ENCODE data around the gene NAALADL2. TPM values are rescaled to one million over a fixed set of nuclear protein-coding genes. Genes with fewer than 3 reads are reported as not detected.
"Not testable (repeated sequence)": the region's sequence is repeated elsewhere in the genome, so short reads cannot be mapped to it uniquely, and the experiment has no call there.

Gene NAALADL2
- total and polyA plus RNA-seq, 7 donors, result 0.56 to 3.3 (median 1.6) TPM

DNA sequence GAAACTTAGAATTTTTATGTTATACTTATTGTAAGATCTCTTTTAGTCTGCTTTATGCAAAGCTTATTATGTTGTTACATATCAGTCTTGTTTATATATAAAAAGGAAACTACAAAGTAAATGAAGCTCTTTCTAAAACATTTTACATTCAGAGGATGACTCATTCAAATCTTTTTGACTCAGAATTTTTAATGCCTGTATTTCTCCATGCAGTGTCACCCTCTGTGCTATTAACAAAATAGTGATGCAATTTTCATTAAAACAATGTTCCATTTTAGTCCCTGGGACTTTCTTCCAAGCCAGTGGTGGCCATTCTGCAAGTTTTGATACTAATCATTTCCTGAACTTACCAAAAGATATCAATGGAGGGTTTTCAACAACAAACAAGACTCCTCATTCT lies 216.1 kb downstream of the NAALADL2 start:
- H3K4me1 ChIP-seq, result no peaks in the 10 kb centered on the region
- no peak for ATAC-seq

DNA sequence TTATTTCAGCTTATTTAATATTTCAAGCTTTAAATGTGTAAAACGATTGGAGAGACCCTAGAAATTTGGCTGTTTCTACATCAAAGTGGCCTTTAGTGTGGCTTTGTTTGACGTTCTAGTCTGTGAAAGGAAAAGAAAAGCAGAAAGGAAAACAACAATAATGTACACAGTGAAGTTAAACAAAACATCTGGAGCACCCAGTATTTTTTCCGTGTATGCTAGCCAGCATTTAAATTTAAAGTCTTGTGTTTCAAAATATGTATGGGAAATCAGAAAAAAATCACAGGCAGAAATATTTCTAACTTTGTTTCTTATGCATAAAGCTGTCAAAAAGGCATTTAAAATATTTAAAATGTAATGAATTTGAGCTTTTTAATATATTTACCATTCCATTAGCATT lies 218.1 kb downstream of the NAALADL2 start:
- DNase-seq (no peak), ATAC-seq (no peak)
- Histone ChIP-seq H3K27me3 (ENCODE audit: insufficient read depth in 3 of 3, low read length in 2 of 3) (no peaks in the 10 kb centered on the region), H3K9me3 (no peaks in the 10 kb centered on the region), H3K36me3 (ENCODE audit: insufficient read depth in 1 of 2, low read depth in 1 of 2) (no peaks in the 10 kb centered on the region), H3K4me1 (no peaks in the 10 kb centered on the region), H3K4me3 (no peak overlapping the region), H3K27ac (no peak overlapping the region)
- intact Hi-C loops (cut with DNase I), result no loop called here
- TF ChIP-seq, protein P1, sequence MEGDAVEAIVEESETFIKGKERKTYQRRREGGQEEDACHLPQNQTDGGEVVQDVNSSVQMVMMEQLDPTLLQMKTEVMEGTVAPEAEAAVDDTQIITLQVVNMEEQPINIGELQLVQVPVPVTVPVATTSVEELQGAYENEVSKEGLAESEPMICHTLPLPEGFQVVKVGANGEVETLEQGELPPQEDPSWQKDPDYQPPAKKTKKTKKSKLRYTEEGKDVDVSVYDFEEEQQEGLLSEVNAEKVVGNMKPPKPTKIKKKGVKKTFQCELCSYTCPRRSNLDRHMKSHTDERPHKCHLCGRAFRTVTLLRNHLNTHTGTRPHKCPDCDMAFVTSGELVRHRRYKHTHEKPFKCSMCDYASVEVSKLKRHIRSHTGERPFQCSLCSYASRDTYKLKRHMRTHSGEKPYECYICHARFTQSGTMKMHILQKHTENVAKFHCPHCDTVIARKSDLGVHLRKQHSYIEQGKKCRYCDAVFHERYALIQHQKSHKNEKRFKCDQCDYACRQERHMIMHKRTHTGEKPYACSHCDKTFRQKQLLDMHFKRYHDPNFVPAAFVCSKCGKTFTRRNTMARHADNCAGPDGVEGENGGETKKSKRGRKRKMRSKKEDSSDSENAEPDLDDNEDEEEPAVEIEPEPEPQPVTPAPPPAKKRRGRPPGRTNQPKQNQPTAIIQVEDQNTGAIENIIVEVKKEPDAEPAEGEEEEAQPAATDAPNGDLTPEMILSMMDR (IDR thresholded peaks at IDR 0.05), result no peak
- WGBS, 3 donors, result 25 to 41% (median 33%) methylated on average over 3 of the region's 3 CpGs

More for the DNA sequence above, 216.1 kb downstream of the NAALADL2 start:
- Histone ChIP-seq H3K9me3 (no peaks in the 10 kb centered on the region), H3K27ac (no peak overlapping the region), H3K36me3 (ENCODE audit: insufficient read depth in 1 of 2, low read depth in 1 of 2) (no peaks in the 10 kb centered on the region), H3K4me3 (no peak overlapping the region), H3K27me3 (ENCODE audit: insufficient read depth in 3 of 3, low read length in 2 of 3) (no peaks in the 10 kb centered on the region)
- intact Hi-C loops (cut with DNase I), result no loop called here
- DNase-seq, result no peak
- TF ChIP-seq, protein P1 (IDR thresholded peaks at IDR 0.05), result no peak

DNA sequence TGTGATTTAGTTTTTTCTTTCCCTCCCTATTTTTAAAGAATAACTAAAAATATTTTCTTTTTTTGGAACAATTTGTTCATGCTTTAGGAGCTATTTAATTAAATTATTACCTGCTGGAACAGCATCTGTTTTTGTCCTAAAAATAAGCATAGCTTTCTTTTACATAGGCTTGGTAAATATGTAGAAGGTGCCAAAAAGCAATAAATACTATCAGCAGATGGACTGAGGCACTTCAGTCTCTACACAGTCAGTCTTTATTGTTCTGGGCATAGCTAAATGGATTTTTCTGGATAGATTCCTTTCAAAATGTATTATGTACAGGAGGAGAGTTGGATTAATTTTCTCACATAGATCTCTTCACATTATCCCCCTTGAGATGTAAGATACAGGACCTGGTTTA lies 223.5 kb downstream of the NAALADL2 start:
- Histone ChIP-seq H3K27ac (no peak overlapping the region), H3K4me1 (no peaks in the 10 kb centered on the region), H3K36me3 (ENCODE audit: insufficient read depth in 1 of 2, low read depth in 1 of 2) (no peaks in the 10 kb centered on the region), H3K9me3 (no peaks in the 10 kb centered on the region), H3K4me3 (no peak overlapping the region), H3K27me3 (ENCODE audit: insufficient read depth in 3 of 3, low read length in 2 of 3) (no peaks in the 10 kb centered on the region)
- DNase-seq, result no peak
- TF ChIP-seq, protein P1 (IDR thresholded peaks at IDR 0.05), result no peak
- ATAC-seq, result no peak
- intact Hi-C loops (cut with DNase I), result no loop called here

DNA sequence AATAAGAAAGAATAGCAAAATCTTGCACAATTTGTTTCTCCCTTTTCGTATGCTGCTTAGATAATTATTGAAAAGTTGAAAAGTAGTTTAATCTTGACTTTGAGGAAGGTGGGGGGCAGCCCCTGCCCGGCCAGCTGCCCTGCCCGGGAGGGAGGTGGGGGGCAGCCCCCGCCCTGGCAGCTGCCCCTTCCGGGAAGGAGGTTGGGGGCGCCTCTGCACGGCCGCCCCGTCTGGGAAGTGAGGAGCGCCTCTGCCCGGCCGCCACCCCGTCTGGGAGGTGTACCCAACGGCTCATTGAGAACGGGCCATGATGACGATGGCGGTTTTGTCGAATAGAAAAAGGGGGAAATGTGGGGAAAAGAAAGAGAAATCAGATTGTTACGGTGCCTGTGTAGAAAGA lies 228.0 kb downstream of the NAALADL2 start:
- not testable (repeated sequence) for ATAC-seq
- 90 to 92% (median 91%) methylated on average over 19 of the region's 19 CpGs for WGBS, 3 donors

DNA sequence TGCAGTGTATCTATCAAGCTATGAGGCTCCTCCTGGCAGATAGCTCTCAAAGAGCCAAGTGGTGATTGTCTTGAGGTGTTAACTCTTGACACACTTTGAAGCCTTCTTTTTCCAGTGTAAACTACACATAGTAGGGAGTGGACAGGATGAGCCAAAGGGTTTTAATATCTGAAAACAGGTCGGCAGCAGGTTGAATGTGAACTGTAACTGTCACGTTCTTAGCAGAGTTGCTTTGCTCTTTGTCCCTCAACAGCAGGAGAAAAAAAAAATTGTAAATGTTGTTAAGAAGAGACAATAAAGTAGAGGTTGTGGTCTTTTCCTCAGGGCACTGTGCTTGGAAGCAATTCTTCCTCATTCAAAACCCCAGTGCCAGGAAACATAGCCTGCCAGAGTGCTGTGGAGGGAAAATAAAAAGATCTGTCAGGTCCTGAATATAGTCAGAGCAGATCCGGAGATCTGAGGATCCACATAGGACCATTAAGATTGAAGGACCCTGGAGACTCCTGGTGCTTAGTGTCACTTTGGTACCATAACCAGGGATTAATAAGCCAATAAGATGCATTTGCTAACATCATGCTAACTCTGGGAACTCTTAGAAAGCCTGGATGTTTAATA lies 229.7 kb downstream of the NAALADL2 start:
- Histone ChIP-seq H3K4me1 (no peaks in the 10 kb centered on the region), H3K4me3 (no peak overlapping the region), H3K9me3 (no peaks in the 10 kb centered on the region), H3K27me3 (ENCODE audit: insufficient read depth in 3 of 3, low read length in 2 of 3) (no peaks in the 10 kb centered on the region), H3K27ac (no peak overlapping the region), H3K36me3 (ENCODE audit: insufficient read depth in 1 of 2, low read depth in 1 of 2) (no peaks in the 10 kb centered on the region)
- 82 to 88% (median 82%) methylated on average over 3 of the region's 3 CpGs for WGBS, 3 donors
- ATAC-seq, result no peak
- TF ChIP-seq, protein P1 (IDR thresholded peaks at IDR 0.05), result no peak
- intact Hi-C loops (cut with DNase I), result no loop called here
- DNase-seq, result no peak

More for the DNA sequence above, 228.0 kb downstream of the NAALADL2 start:
- H3K4me3 ChIP-seq; H3K9me3 ChIP-seq; intact Hi-C loops (cut with DNase I); DNase-seq; H3K27ac ChIP-seq; H3K4me1 ChIP-seq; H3K36me3 ChIP-seq (ENCODE audit: insufficient read depth in 1 of 2, low read depth in 1 of 2); H3K27me3 ChIP-seq (ENCODE audit: insufficient read depth in 3 of 3, low read length in 2 of 3): not testable (repeated sequence)

Data from psoas muscle (tissue), 8 donors.